Measurements from ENCODE around the gene PDCD11. TPM values are rescaled to one million over a fixed set of nuclear protein-coding genes. Genes with fewer than 3 reads are reported as not detected.

The PDCD11 gene
- 68.7 and 86.9 TPM in 2 replicates for total RNA-seq

DNA sequence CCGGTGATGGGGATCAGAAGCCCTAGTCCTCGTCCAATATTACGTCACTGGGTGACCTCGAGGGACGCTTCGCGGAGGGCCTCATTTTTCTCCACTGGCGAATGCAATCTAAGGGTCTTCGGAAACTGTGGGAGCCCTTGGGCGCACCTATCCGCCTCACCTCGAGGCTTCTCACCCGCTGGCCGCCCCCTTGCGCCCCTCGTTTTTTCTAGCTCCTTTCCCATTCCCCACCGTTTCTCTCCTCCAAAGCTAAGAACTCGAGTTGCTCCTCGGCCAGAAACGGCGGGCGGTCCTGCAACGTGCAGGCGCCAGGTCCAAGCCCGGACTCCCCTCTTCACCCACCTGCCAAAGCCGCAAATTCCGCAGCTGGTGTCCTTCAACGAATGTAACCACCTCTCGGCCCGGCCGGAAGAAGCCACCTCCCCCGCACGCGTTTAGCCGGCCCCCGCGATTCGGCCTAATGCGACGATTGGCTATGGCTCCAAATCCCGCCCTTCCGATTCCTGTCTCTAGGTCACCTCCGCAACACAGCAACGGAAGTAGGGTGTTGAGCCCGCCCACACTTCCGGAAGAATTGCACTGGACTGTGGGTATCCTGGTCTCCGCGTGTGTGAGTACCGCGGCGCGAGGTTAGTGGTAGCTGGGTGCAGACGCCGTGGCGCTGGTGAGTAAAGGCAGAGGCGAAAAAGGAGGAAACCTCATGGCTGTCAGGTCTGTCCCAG is at the start of gene PDCD11, which contains the start of gene ATP5MK:
Gene PDCD11, plus strand, starts transcription at position 560 of the 722 bp plus-strand sequence. CDS start 1,801 bp downstream, outside the sequence.
Gene ATP5MK, minus strand, starts transcription at position 409 of the 722 bp plus-strand sequence. CDS start 4,018 bp downstream, outside the sequence.

GRCh38 chr10:103350517-103351260 is 45.7 kb upstream of the PDCD11 start, which contains the start of gene PCGF6:
Gene PCGF6, minus strand, starts transcription at chr10:103351140. Its CDS starts 74 bp downstream, at chr10:103351066.

GRCh38 chr10:103367782-103368518 is 28.5 kb upstream of the PDCD11 start, which contains the start of gene TAF5:
Gene TAF5, plus strand, starts transcription at chr10:103367976. Its CDS starts 14 bp downstream, at chr10:103367990.

DNA sequence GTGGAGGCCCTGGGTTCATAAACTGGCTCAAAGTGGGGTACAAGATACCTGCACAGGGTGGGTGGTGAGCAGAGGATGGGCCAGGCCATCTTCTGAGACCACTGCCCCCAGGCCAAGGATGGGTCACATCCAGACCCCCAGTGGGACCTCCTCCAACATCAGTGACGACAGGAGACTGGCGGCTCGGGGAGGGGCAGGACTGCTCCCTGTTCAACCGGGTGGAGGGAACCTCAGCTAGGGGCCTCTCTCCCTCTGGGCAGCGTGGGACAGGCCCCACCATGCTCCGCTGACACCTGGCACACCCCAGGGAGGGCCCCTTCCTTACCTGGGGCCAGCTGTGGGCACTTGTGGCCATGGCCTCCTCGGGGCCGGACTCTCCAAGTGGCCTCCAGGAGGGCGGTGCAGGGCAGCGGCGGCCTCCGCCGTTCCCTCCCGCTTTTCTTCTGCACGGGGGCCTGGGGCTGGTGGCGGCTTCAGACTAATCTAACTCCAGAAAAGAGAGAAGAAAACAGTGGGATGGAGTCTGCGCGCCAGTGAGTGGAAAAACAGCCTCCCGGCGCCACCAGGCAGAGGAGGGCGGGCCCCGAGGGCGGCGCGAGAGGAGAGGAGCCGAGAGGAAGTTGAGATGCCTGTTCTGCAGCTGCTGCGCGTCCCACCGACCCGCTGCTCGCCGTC is 55.5 kb downstream of the PDCD11 start, which contains the start of gene CALHM2:
Gene CALHM2, minus strand, starts transcription at position 540 of the 675 bp plus-strand sequence. CDS start 2,429 bp downstream, outside the sequence.

GRCh38 chr10:103458720-103459119 is 62.3 kb downstream of the PDCD11 start, which contains the start of gene CALHM1:
Gene CALHM1, minus strand, starts transcription at chr10:103458900. Its CDS starts 149 bp downstream, at chr10:103458751.

GRCh38 chr10:103479135-103479534 is 82.7 kb downstream of the PDCD11 start, which contains the start of gene CALHM3:
Gene CALHM3, minus strand, starts transcription at chr10:103479240. Its CDS starts 208 bp downstream, at chr10:103479032.

GRCh38 chr10:103493362-103493915 is 97.0 kb downstream of the PDCD11 start, which contains the start of gene NEURL1:
Gene NEURL1, plus strand, starts transcription at chr10:103493705. Its CDS starts 683 bp downstream, at chr10:103494388.

Other genes starting within 250 kb of the PDCD11 start
- gene NT5C2, start 203.4 kb upstream of the PDCD11 start, total RNA-seq = 159 and 173 TPM in 2 replicates
- under 0.01 and 0.14 TPM in 2 replicates for gene RPEL1, start 150.7 kb upstream of the PDCD11 start, total RNA-seq
- gene INA, start 119.5 kb upstream of the PDCD11 start, total RNA-seq = 0.07 and 0.34 TPM in 2 replicates
- gene PCGF6, start 45.5 kb upstream of the PDCD11 start, total RNA-seq = 13.5 and 16.4 TPM in 2 replicates
- 5.0 and 6.2 TPM in 2 replicates for gene TAF5, start 28.6 kb upstream of the PDCD11 start, total RNA-seq
- gene ATP5MK, start 151 bp upstream of the PDCD11 start, total RNA-seq = 96.7 and 130 TPM in 2 replicates
- under 0.01 and 1.3 TPM in 2 replicates for gene CALHM2, start 55.7 kb downstream of the PDCD11 start, total RNA-seq
- not detected in 2 replicates for gene CALHM1, start 62.3 kb downstream of the PDCD11 start, total RNA-seq
- gene CALHM3, start 82.6 kb downstream of the PDCD11 start, total RNA-seq = not detected in 2 replicates
- gene NEURL1, start 97.1 kb downstream of the PDCD11 start, total RNA-seq = 1.6 and 2.7 TPM in 2 replicates

All from nasal cavity respiratory epithelium epithelial cell of viscerocranial mucosa (primary cell).